HTR-8/SVneo (cell line): ENCODE results near the gene GALNT10.

Experiments
- DNase-seq: peaks from one replicate; pipeline ENCODE4 v3.0.0; 2011; ENCODE audit warnings: low spot score, mixed read lengths; ENCODE audit not compliant: insufficient read length
- FAIRE-seq: peaks from 2 replicates; lab custom pipeline; 2011; peaks lifted over from hg19 to GRCh38; lab: Jason Lieb, UNC

Gene GALNT10

GRCh38 chr5:154367101-154367500 lies 176.6 kb downstream of the GALNT10 start:
- FAIRE-seq (no peak), DNase-seq (no peak)

GRCh38 chr5:154368041-154368800 lies 177.7 kb downstream of the GALNT10 start:
- FAIRE-seq: peak; percentile 65
- peak; percentile 90 for DNase-seq

- DNase-seq (no peak), FAIRE-seq (no peak)
These were observed 179.1 kb downstream of the GALNT10 start for GRCh38 chr5:154369682-154370081.

GRCh38 chr5:154370119-154370518 lies 179.6 kb downstream of the GALNT10 start:
- FAIRE-seq: no peak

GRCh38 chr5:154370813-154371212 lies 180.3 kb downstream of the GALNT10 start:
- FAIRE-seq: no peak
- no peak for DNase-seq

More at GRCh38 chr5:154370119-154370518, 179.6 kb downstream of the GALNT10 start:
- no peak for DNase-seq

- FAIRE-seq: no peak
- no peak for DNase-seq
These were observed 181.2 kb downstream of the GALNT10 start for GRCh38 chr5:154371687-154372086.

GRCh38 chr5:154372661-154373060 lies 182.1 kb downstream of the GALNT10 start:
- FAIRE-seq: no peak
- DNase-seq: no peak

GRCh38 chr5:154373326-154373725 lies 182.8 kb downstream of the GALNT10 start:
- FAIRE-seq: no peak
- no peak for DNase-seq

- no peak for DNase-seq
- FAIRE-seq: no peak
These were observed 183.2 kb downstream of the GALNT10 start for GRCh38 chr5:154373729-154374179.

- FAIRE-seq (no peak), DNase-seq (no peak)
These were observed 183.7 kb downstream of the GALNT10 start for GRCh38 chr5:154374264-154374663.

GRCh38 chr5:154375329-154376008 lies 184.9 kb downstream of the GALNT10 start:
- no peak for FAIRE-seq

GRCh38 chr5:154376481-154376880 lies 185.9 kb downstream of the GALNT10 start:
- FAIRE-seq: no peak
- DNase-seq: no peak

More at GRCh38 chr5:154375329-154376008, 184.9 kb downstream of the GALNT10 start:
- DNase-seq: no peak

GRCh38 chr5:154377754-154378533 lies 187.4 kb downstream of the GALNT10 start:
- FAIRE-seq: no peak

GRCh38 chr5:154380263-154380662 lies 189.7 kb downstream of the GALNT10 start:
- FAIRE-seq (no peak), DNase-seq (no peak)

More at GRCh38 chr5:154377754-154378533, 187.4 kb downstream of the GALNT10 start:
- DNase-seq: no peak

- no peak for DNase-seq
- no peak for FAIRE-seq
These were observed 194.1 kb downstream of the GALNT10 start for GRCh38 chr5:154384480-154385235.

GRCh38 chr5:154385236-154385512 lies 194.6 kb downstream of the GALNT10 start:
- DNase-seq (no peak), FAIRE-seq (no peak)

GRCh38 chr5:154386952-154387629 lies 196.6 kb downstream of the GALNT10 start:
- DNase-seq (no peak), FAIRE-seq (no peak)

GRCh38 chr5:154388842-154389241 lies 198.3 kb downstream of the GALNT10 start:
- no peak for DNase-seq
- FAIRE-seq: no peak

GRCh38 chr5:154390096-154390495 lies 199.6 kb downstream of the GALNT10 start:
- DNase-seq (no peak), FAIRE-seq (no peak)
